Ascending aorta (tissue), 2 donors: ENCODE results near the gene ADAM11. TPM values are rescaled to one million over a fixed set of nuclear protein-coding genes. Genes with fewer than 3 reads are reported as not detected.
A peak's percentile ranks its signal among the peaks of the same experiment; 100 is the strongest.
"Not testable (repeated sequence)": the region's sequence is repeated elsewhere in the genome, so short reads cannot be mapped to it uniquely, and the experiment has no call there.

Experiments used
- DNase-seq, 2 donors: peaks; one replicate each; pipeline ENCODE4 v3.0.0-alpha.2; 2019; ENCODE audit warnings: low spot score in 2 of 2
- H3K27ac ChIP-seq, 2 donors: fragments of 200-600 bp; sonication (generic); one replicate each; pipeline ENCODE4 v1.5.1; 2016 to 2017; ENCODE audit warnings: mild to moderate bottlenecking in 1 of 2
- H3K27me3 ChIP-seq: fragments of 200-600 bp; sonication (generic); one replicate; pipeline ENCODE4 v1.5.1; 2017
- H3K36me3 ChIP-seq, 2 donors: fragments of 200-600 bp; sonication (generic); one replicate each; pipeline ENCODE4 v1.5.1; 2016
- H3K4me1 ChIP-seq, 2 donors: fragments of 200-600 bp; sonication (generic); one replicate each; pipeline ENCODE4 v1.5.1; 2016 to 2017; ENCODE audit warnings: mild to moderate bottlenecking in 1 of 2
- H3K4me3 ChIP-seq, 2 donors: fragments of 200-600 bp; sonication (generic); one replicate each; pipeline ENCODE4 v1.5.1; 2016 to 2017; ENCODE audit warnings: mild to moderate bottlenecking in 1 of 2
- H3K9me3 ChIP-seq, 2 donors: fragments of 200-600 bp; sonication (generic); one replicate each; pipeline ENCODE4 v1.5.1; 2016
- CTCF ChIP-seq, 3 experiments: fragments of 200-600 bp in 2 of 3; fragments of 450-650 bp in 1 of 3; sonication (generic) in 2 of 3; IDR thresholded peaks; one replicate each; pipeline ENCODE4 v1.5.1; 2016 to 2019; ENCODE audit warnings: antibody characterized with exemption in 3 of 3, mild to moderate bottlenecking in 1 of 3, moderate library complexity in 1 of 3
- intact Hi-C: fragments of 100-400 bp; cut with DNase I; formaldehyde crosslinking; loops from one replicate; pipeline ENCODE4 v1.15.1; 2023
- total RNA-seq: library from RNA; depleted of rRNA; stranded (reverse); fragments of >200 nt; gene quantifications from one replicate; pipeline ENCODE4 v1.1.0, GENCODE V29; 2016

The ADAM11 gene
- total RNA-seq, 1 donor from 2014 or later: not detected

- no peak for TF ChIP-seq CTCF (IDR thresholded peaks at IDR 0.05)
- no peak overlapping the region for H3K27ac ChIP-seq
- no peaks in the 10 kb centered on the region for H3K9me3 ChIP-seq
- no peak overlapping the region for H3K4me3 ChIP-seq
- H3K36me3 ChIP-seq: peaks cover 3 to 9% of the 10 kb centered on the region in 2 donors
- no peaks in the 10 kb centered on the region for H3K27me3 ChIP-seq
- intact Hi-C loops: no loop called here
- H3K4me1 ChIP-seq: peaks cover 0 to 8% of the 10 kb centered on the region in 2 donors
- peak in 1 of 2 donors; percentile 7 for DNase-seq
These were observed 49.0 kb downstream of the ADAM11 start for GRCh38 chr17:44807817-44808155.

GRCh38 chr17:44808156-44808555 lies 49.4 kb downstream of the ADAM11 start:
- Histone ChIP-seq H3K4me3 (no peak overlapping the region), H3K27me3 (no peaks in the 10 kb centered on the region), H3K27ac (no peak overlapping the region), H3K36me3 (peaks cover 3 to 9% of the 10 kb centered on the region in 2 donors), H3K9me3 (no peaks in the 10 kb centered on the region), H3K4me1 (peaks cover 0 to 8% of the 10 kb centered on the region in 2 donors)
- intact Hi-C loops: no loop called here
- TF ChIP-seq CTCF (IDR thresholded peaks at IDR 0.05): no peak
- no peak for DNase-seq

GRCh38 chr17:44808656-44809388 lies 50.0 kb downstream of the ADAM11 start:
- H3K27me3 ChIP-seq, intact Hi-C loops, H3K36me3 ChIP-seq, H3K27ac ChIP-seq, H3K4me3 ChIP-seq, H3K9me3 ChIP-seq, H3K4me1 ChIP-seq: not testable (repeated sequence)
- DNase-seq: peak in 1 of 2 donors; percentile 15

GRCh38 chr17:44812263-44812662 lies 53.5 kb downstream of the ADAM11 start:
- H3K4me1 ChIP-seq: peaks cover 0 to 8% of the 10 kb centered on the region in 2 donors
- peak overlapping the region in 1 of 2 donors; percentile 20 for H3K27ac ChIP-seq
- no peak for DNase-seq
- no peaks in the 10 kb centered on the region for H3K27me3 ChIP-seq
- H3K36me3 ChIP-seq: no peaks in the 10 kb centered on the region
- no peak overlapping the region for H3K4me3 ChIP-seq
- intact Hi-C loops: no loop called here
- no peaks in the 10 kb centered on the region for H3K9me3 ChIP-seq
- TF ChIP-seq CTCF (IDR thresholded peaks at IDR 0.05): no peak

- H3K27me3 ChIP-seq, H3K9me3 ChIP-seq, H3K36me3 ChIP-seq, intact Hi-C loops, H3K27ac ChIP-seq, H3K4me3 ChIP-seq: not testable (repeated sequence)
- DNase-seq: peak in 1 of 2 donors; percentile 19
- peaks cover 0 to 12% of the 10 kb centered on the region in 2 donors for H3K4me1 ChIP-seq
These were observed 59.7 kb downstream of the ADAM11 start for GRCh38 chr17:44818508-44818907.

- peaks cover 0 to 12% of the 10 kb centered on the region in 2 donors for H3K4me1 ChIP-seq
- no peak for DNase-seq
These were observed 61.9 kb downstream of the ADAM11 start for GRCh38 chr17:44820631-44821212.

GRCh38 chr17:44825236-44825635 lies 66.4 kb downstream of the ADAM11 start:
- DNase-seq, H3K27ac ChIP-seq, H3K9me3 ChIP-seq, H3K36me3 ChIP-seq, H3K27me3 ChIP-seq, intact Hi-C loops, H3K4me3 ChIP-seq: not testable (repeated sequence)
- H3K4me1 ChIP-seq: peaks cover 2 to 10% of the 10 kb centered on the region in 2 donors

More at GRCh38 chr17:44820631-44821212, 61.9 kb downstream of the ADAM11 start:
- TF ChIP-seq CTCF (IDR thresholded peaks at IDR 0.05): no peak
- Histone ChIP-seq H3K27ac (peak overlapping the region in 1 of 2 donors; percentile 27), H3K4me3 (no peak overlapping the region), H3K36me3 (no peaks in the 10 kb centered on the region), H3K9me3 (no peaks in the 10 kb centered on the region), H3K27me3 (no peaks in the 10 kb centered on the region)
- intact Hi-C loops: no loop called here
